Body of pancreas (tissue), 4 donors: ENCODE measurements around the gene RC3H1. TPM values are rescaled to one million over a fixed set of nuclear protein-coding genes. Genes with fewer than 3 reads are reported as not detected.

Experiments used
- ATAC-seq: fragments of 150-250 bp; one replicate; pipeline ENCODE4 v1.9.1; 2016
- DNase-seq, 4 donors: peaks; one replicate each; pipeline ENCODE4 v3.0.0-alpha.2; 2019
- H3K27ac ChIP-seq, 4 donors: fragments of 200-600 bp; sonication (generic); 1 replicate in 3 of 4; 2 replicates in 1 of 4; pipeline versions ENCODE4 v1.5.1 to v1.6.1; 2016 to 2019; ENCODE audit warnings: mild to moderate bottlenecking in 1 of 4, mixed read lengths in 1 of 4, moderate library complexity in 1 of 4
- H3K27me3 ChIP-seq, 2 donors: fragments of 200-600 bp; sonication (generic); one replicate each; pipeline ENCODE4 v1.6.0; 2016; ENCODE audit warnings: mild to moderate bottlenecking in 1 of 2
- H3K36me3 ChIP-seq, 2 donors: fragments of 200-600 bp; sonication (generic); replicated peaks in 1 of 2; 2 replicates each; pipeline ENCODE4 v1.5.1; 2016; ENCODE audit warnings: low read depth in 2 of 2; ENCODE audit not compliant: insufficient read depth in 1 of 2
- H3K4me1 ChIP-seq: fragments of 200-600 bp; sonication (generic); one replicate; pipeline ENCODE4 v1.6.0; 2016
- H3K4me3 ChIP-seq, 2 donors: fragments of 200-600 bp; sonication (generic); 1 replicate in 1 of 2; 2 replicates in 1 of 2; pipeline ENCODE4 v1.5.1; 2016 to 2019
- H3K9me3 ChIP-seq, 3 donors: fragments of 200-600 bp; sonication (generic); 1 replicate in 2 of 3; 2 replicates in 1 of 3; pipeline ENCODE4 v1.5.1; 2016
- POLR2A ChIP-seq, 3 donors: fragments of 450-650 bp; IDR thresholded peaks; one replicate each; pipeline ENCODE4 v1.6.1; 2016; ENCODE audit warnings: antibody characterized with exemption in 3 of 3, mild to moderate bottlenecking in 2 of 3
- WGBS, 2 donors: methylation state at CpG; one replicate each; pipeline ENCODE4 v1.1.5; 2017; 5-methylcytosine and 5-hydroxymethylcytosine counted together
- intact Hi-C: fragments of 100-400 bp; cut with DNase I; formaldehyde crosslinking; loops from one replicate; pipeline ENCODE4 v1.15.1; 2023
- total RNA-seq, 2 donors: library from RNA; depleted of rRNA; stranded (reverse); fragments of >200 nt; gene quantifications; one replicate each; pipeline ENCODE4 v1.1.0, GENCODE V29; 2016
- TF ChIP-seq, protein P1 (sequence below), 7 experiments: fragments of 450-650 bp in 4 of 7; fragments of 200-600 bp in 3 of 7; sonication (generic) in 3 of 7; IDR thresholded peaks; one replicate each; pipeline ENCODE4 v1.5.1; 2016 to 2019; ENCODE audit warnings: antibody characterized with exemption in 7 of 7

The RC3H1 gene
- total RNA-seq, 2 donors from 2014 or later = 14.5 to 17.1 TPM

GRCh38 chr1:173925306-173926242, 96.6 kb downstream of the RC3H1 start:
- intact Hi-C loops = no loop called here
- peaks cover 35% of the 10 kb centered on the region for H3K4me1 ChIP-seq
- no peak overlapping the region for H3K4me3 ChIP-seq
- peak; percentile 94 for ATAC-seq
- TF ChIP-seq, protein P1, sequence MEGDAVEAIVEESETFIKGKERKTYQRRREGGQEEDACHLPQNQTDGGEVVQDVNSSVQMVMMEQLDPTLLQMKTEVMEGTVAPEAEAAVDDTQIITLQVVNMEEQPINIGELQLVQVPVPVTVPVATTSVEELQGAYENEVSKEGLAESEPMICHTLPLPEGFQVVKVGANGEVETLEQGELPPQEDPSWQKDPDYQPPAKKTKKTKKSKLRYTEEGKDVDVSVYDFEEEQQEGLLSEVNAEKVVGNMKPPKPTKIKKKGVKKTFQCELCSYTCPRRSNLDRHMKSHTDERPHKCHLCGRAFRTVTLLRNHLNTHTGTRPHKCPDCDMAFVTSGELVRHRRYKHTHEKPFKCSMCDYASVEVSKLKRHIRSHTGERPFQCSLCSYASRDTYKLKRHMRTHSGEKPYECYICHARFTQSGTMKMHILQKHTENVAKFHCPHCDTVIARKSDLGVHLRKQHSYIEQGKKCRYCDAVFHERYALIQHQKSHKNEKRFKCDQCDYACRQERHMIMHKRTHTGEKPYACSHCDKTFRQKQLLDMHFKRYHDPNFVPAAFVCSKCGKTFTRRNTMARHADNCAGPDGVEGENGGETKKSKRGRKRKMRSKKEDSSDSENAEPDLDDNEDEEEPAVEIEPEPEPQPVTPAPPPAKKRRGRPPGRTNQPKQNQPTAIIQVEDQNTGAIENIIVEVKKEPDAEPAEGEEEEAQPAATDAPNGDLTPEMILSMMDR (IDR thresholded peaks at IDR 0.05) = no peak
- peak in 2 of 3 donors; percentile 35 to 37 for TF ChIP-seq POLR2A (IDR thresholded peaks at IDR 0.05)
- H3K36me3 ChIP-seq = no peaks in the 10 kb centered on the region
- 39 to 41% methylated on average over 8 of the region's 8 CpGs for WGBS, 2 donors
- peak; percentile 46 to 79 (median 54) for DNase-seq
- H3K27me3 ChIP-seq = no peaks in the 10 kb centered on the region
- H3K27ac ChIP-seq = peak overlapping the region; percentile 62 to 81 (median 68)
- H3K9me3 ChIP-seq = no peaks in the 10 kb centered on the region

GRCh38 chr1:173920861-173921260, 101.3 kb downstream of the RC3H1 start:
- H3K9me3 ChIP-seq = no peaks in the 10 kb centered on the region

GRCh38 chr1:173917635-173918493, 104.3 kb downstream of the RC3H1 start:
- Histone ChIP-seq H3K9me3 (no peaks in the 10 kb centered on the region), H3K36me3 (no peaks in the 10 kb centered on the region), H3K4me1 (no peaks in the 10 kb centered on the region), H3K27ac (no peak overlapping the region), H3K27me3 (no peaks in the 10 kb centered on the region), H3K4me3 (no peak overlapping the region)
- intact Hi-C loops = no loop called here
- TF ChIP-seq, protein P1 (IDR thresholded peaks at IDR 0.05) = no peak
- TF ChIP-seq POLR2A (IDR thresholded peaks at IDR 0.05) = no peak
- no peak for ATAC-seq
- DNase-seq = no peak
- WGBS, 2 donors = 86 to 89% methylated on average over 10 to 12 of the region's 12 CpGs

More at GRCh38 chr1:173920861-173921260, 101.3 kb downstream of the RC3H1 start:
- DNase-seq (no peak), ATAC-seq (no peak)
- Histone ChIP-seq H3K36me3 (no peaks in the 10 kb centered on the region), H3K27ac (no peak overlapping the region), H3K27me3 (no peaks in the 10 kb centered on the region), H3K4me1 (peaks cover 14% of the 10 kb centered on the region), H3K4me3 (no peak overlapping the region)
- intact Hi-C loops = no loop called here
- 80 to 86% methylated on average over 5 of the region's 5 CpGs for WGBS, 2 donors
- TF ChIP-seq, protein P1 (IDR thresholded peaks at IDR 0.05) = no peak
- TF ChIP-seq POLR2A (IDR thresholded peaks at IDR 0.05) = no peak

DNA sequence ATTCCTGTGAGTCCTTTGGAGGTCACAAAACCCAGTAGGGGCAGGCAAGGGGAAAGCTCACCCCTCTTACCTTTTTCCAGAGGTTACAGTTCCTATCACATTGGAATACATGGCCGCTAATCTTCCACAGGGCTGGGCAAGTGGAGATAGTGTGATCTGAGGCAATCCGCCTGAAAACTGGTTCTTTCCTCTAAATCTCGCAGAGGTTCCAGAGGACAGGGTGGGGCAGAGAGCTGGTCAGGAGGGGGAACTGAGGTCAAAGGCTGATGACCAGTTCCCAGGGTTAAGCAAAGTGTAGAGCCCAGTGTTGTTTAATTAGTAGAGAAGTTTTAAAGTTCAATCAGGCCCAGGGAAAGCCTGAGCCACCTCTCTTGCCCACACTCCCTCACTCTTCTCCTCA, 105.0 kb downstream of the RC3H1 start, which contains the start of gene SERPINC1:
TSS of gene SERPINC1 (minus strand) at position 179 of the 400 bp plus-strand sequence. CDS start at position 111, 68 bp downstream.
- Histone ChIP-seq H3K4me3 (no peak within 1 kb of the TSS), H3K27me3 (no peaks in the 10 kb centered on the region), H3K4me1 (no peaks in the 10 kb centered on the region), H3K9me3 (no peaks in the 10 kb centered on the region), H3K36me3 (no peaks in the 10 kb centered on the region), H3K27ac (no peak within 1 kb of the TSS)
- intact Hi-C loops = no loop called here
- ATAC-seq (no peak), DNase-seq (no peak)
- TF ChIP-seq, protein P1 (IDR thresholded peaks at IDR 0.05) = no peak
- TF ChIP-seq POLR2A (IDR thresholded peaks at IDR 0.05) = no peak
- WGBS, 2 donors = 74 to 93% methylated on average over 3 of the region's 3 CpGs
